NCI-H748 (cell line): Measurements from ENCODE around the gene GPRIN2.
"Not testable (repeated sequence)": the region's sequence is repeated elsewhere in the genome, so short reads cannot be mapped to it uniquely, and the experiment has no call there.

ENCODE experiments used
- DNase-seq: peaks from one replicate; lab custom pipeline; 2025; ENCODE audit not compliant: unreplicated experiment; lab: John Stamatoyannopoulos, UW

The GPRIN2 gene

GRCh38 chr10:46570655-46571054 lies 14.2 kb upstream of the GPRIN2 start:
- not testable (repeated sequence) for DNase-seq

GRCh38 chr10:46567151-46567550 lies 10.7 kb upstream of the GPRIN2 start:
- DNase-seq: not testable (repeated sequence)

- DNase-seq: peak; percentile 41
Observed at GRCh38 chr10:46565591-46566332, 9.3 kb upstream of the GPRIN2 start.

- no peak for DNase-seq
Observed at GRCh38 chr10:46560952-46561351, 4.5 kb upstream of the GPRIN2 start.

DNA sequence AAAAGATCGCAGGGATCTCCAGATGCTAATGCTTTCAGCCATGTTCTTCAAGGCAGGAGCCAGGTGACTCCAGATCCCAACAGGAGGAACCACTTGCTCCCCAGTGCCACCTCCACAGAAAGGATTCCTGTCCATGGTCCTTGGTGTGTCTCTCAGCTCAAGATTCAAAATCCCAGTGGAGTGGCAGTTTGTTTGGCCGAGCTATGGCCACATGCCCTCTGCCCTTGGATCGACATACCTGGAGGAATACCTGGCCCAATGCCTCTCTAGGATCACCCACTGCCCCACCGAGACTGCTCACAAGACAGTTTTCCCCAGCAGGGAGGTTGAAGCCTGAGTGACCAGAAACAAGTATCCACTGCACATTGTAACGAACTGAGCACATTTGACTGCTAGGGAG lies 3.9 kb upstream of the GPRIN2 start:
- DNase-seq: no peak

GRCh38 chr10:46559231-46559671 lies 2.8 kb upstream of the GPRIN2 start:
- DNase-seq: no peak

- DNase-seq: peak; percentile 71
Observed at GRCh38 chr10:46558392-46559185, 2.1 kb upstream of the GPRIN2 start.

DNA sequence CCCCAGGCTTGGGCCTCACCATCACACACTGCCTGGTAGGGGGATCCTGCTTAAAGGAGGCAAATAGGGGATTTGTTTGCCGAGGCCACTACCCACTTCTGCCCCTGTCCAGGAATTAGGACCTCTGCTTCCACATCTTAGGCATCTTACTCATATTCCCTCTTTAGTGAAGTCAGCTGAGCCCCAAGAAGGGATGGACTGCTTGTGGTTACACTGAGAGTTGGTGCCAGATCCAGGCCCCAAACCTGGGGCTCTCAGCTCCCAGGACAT lies 1.6 kb upstream of the GPRIN2 start:
- no peak for DNase-seq

GRCh38 chr10:46557319-46558121 lies 1.1 kb upstream of the GPRIN2 start:
- peak; percentile 19 for DNase-seq

DNA sequence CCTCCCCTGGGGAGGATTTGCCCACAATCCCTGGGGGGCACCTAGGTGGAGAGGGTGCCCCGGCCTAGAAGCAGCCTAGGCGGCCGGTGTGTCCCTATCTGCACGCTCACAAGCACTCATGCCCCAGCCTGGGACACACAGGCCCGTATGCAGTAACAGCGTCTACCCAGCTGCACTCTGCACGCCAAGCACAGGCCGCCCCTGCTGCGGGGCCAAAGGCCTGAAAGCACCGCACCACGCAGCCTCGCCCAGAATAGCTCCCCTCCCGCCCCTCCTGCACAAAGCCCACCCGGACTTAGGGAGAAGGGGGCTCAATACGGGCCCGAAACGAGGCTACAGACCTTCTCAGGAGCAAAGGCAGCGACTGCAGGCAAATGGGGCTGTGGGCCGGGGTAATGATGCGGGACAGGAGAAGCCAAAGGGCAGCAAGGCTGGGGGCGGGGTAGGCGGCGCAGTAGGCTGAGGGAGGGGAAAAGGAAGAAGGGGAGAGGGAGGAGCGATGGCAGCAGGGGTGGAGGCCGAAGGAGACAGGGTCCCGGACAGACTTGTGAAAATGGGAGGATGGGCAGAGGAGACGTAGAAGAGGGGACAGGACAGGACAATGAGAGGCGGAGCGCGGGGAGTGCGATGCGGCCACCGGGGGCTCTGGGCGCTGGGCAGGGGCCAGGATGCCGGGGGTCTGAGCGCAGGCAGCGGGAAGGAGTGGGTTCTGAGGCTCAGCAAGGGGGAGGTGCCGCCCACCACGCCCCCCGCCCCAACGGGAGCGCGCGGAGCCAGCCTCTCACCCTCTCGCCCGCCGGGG lies 544 bp downstream of the GPRIN2 start:
- DNase-seq: no peak

GRCh38 chr10:46555366-46555712 lies 1.1 kb downstream of the GPRIN2 start:
- no peak for DNase-seq

DNA sequence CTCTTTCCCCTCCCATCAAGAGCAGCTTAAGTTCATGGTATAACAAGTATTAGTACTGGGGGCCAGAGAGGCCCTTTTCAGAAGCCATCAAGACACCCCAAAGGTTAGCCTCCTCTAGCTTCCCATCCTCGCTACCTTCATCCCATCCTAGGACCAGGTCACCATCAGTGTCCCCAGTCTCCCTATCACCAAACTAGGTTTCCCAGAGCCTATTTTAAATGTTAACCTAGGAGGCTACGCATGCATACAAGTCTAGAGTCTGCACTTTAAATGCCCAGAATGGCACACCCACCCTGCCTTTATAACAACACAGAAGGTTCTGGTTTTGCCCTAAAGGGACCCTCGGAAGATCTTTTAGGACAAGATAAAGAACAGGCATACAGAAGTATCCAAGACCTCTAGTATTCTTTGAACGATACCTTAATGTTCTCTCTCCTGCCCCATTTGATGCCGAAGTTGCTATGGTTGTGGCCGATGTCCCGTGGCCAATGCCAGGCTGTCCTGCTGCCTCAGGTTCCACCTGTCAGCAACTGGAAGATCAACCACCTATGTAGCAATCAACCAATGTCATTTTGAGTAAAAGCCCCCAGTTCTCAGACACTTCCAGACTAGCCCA lies 2.2 kb downstream of the GPRIN2 start:
- no peak for DNase-seq

DNA sequence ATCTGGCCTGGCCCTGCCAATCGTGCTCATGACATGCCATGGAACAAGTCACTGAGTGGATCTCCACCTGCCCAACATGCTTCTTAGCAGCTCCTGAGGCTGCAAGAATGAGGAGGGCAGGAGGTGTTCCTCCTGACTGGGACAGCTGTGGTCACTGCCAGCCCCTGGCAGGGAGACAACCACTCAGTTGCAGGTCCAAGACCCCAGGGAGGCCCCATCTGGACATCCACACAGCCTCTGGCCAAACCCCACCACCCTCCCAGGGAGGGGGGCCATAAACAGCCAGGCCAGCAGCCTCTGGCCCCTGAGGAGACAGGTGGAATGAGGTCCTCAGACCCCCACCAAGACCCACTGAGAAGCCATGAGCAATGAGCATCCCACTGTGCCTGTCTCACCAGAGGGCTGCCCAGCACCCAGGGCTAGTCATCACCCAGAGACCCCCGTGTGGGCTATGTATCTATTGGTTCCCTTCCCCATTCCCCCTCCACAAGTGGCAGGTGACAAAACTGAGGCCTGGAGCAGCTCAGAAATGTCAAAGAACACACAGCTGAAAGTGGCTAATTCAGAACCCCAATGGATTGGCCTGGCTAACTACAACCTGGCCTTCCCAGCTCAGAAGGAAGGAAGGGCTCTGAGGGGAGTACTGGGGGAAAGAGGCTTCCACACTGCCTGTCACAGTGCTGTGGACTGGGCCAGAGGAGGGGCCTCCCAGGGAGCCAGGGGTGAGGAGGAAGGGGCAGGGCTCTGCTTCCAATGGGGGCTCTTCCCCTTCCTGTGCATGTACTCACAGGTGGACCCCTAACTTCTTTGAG lies 3.0 kb downstream of the GPRIN2 start:
- no peak for DNase-seq

GRCh38 chr10:46552526-46553237 lies 3.8 kb downstream of the GPRIN2 start:
- DNase-seq: peak; percentile 70

GRCh38 chr10:46551701-46552525 lies 4.5 kb downstream of the GPRIN2 start:
- DNase-seq: no peak

- DNase-seq: no peak
Observed at GRCh38 chr10:46550795-46551700, 5.4 kb downstream of the GPRIN2 start.

- no peak for DNase-seq
Observed at GRCh38 chr10:46550076-46550790, 6.2 kb downstream of the GPRIN2 start.
